ENCODE data around the gene TECPR1.

The TECPR1 gene

DNA sequence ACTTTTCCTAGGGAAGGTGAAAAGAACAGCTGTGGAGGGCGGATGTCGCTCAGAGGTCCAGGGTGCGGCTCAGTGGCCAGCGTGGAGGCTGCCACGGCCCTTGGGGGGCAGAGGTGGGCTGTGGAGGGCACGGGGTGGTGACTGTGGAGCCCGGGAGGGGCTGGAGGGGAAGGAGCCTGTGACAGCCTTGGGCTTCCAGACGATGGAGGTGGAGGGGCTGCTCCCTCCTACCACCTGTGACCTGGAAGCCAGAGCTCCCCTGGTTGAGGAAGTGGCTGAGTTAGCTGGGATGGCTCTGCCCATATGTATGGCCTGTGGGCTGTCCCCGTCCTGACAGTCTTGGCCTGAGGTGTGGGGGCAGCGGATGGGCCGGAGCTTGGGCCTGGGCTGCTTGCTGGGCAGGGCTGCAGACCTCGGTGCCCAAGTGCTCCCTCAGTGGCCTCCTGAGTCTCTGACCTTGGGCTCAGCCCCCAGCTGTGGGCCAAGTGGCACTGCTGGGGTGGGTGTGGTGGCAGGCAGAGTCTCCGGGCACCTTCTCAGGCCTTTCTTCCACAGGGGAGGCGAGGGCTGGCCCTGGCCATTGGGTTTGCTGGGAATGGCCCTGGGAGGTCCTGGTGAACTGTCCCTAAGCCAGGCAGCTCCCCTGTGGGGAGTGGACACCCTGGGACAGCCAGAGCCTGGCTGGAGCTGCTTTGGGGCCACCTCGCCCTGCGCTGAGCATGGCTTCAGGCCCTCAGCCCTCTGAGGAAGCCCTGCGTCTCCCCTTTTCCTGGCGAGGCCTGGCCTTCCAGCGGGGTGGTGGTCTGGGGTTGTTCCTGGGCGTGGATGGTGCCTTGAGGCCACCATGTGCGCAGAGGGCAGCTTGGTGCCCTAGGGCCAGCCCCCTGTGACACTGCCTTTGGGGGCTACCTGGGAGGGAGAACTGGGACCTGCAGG, 33.4 kb upstream of the TECPR1 start:
- no peaks in the 10 kb centered on the region for H3K9me3 ChIP-seq (ENCODE audit: low read length)
- H3F3A ChIP-seq (ENCODE audit: insufficient read depth, low read length) = no peaks in the 10 kb centered on the region
- H3K4me1 ChIP-seq (ENCODE audit: insufficient read depth, low read length, severe bottlenecking) = peaks cover 17% of the 10 kb centered on the region
- no peak overlapping the region for H2AFZ ChIP-seq (ENCODE audit: low read length)
- peaks cover 6% of the 10 kb centered on the region; the same call in 1 of the 2 replicates for H3K36me3 ChIP-seq (ENCODE audit: insufficient read depth, low read length)
- H3K4me3 ChIP-seq (ENCODE audit: low read depth, low read length, poor library complexity, severe bottlenecking) = no peak overlapping the region
- no peaks in the 10 kb centered on the region for H4K20me1 ChIP-seq (ENCODE audit: insufficient read depth, low read length)
- no peak overlapping the region for H3K27ac ChIP-seq (ENCODE audit: low read depth, low read length, poor library complexity, severe bottlenecking)
- no peak for TF ChIP-seq EZH2 (IDR thresholded peaks at IDR 0.05; ENCODE audit: borderline replicate concordance, low read length)
- TF ChIP-seq, protein P1, sequence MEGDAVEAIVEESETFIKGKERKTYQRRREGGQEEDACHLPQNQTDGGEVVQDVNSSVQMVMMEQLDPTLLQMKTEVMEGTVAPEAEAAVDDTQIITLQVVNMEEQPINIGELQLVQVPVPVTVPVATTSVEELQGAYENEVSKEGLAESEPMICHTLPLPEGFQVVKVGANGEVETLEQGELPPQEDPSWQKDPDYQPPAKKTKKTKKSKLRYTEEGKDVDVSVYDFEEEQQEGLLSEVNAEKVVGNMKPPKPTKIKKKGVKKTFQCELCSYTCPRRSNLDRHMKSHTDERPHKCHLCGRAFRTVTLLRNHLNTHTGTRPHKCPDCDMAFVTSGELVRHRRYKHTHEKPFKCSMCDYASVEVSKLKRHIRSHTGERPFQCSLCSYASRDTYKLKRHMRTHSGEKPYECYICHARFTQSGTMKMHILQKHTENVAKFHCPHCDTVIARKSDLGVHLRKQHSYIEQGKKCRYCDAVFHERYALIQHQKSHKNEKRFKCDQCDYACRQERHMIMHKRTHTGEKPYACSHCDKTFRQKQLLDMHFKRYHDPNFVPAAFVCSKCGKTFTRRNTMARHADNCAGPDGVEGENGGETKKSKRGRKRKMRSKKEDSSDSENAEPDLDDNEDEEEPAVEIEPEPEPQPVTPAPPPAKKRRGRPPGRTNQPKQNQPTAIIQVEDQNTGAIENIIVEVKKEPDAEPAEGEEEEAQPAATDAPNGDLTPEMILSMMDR (IDR thresholded peaks at IDR 0.05; ENCODE audit: low read length) = no peak
- H3K27me3 ChIP-seq (ENCODE audit: insufficient read depth, low read length) = no peaks in the 10 kb centered on the region
- no peaks in the 10 kb centered on the region for H3K9me2 ChIP-seq (ENCODE audit: low read depth, low read length)
- H3K9ac ChIP-seq (ENCODE audit: low read length) = no peak overlapping the region
- H3K79me2 ChIP-seq (ENCODE audit: insufficient read depth, low read length) = no peaks in the 10 kb centered on the region
- no peak overlapping the region for H3K4me2 ChIP-seq (ENCODE audit: low read length)

DNA sequence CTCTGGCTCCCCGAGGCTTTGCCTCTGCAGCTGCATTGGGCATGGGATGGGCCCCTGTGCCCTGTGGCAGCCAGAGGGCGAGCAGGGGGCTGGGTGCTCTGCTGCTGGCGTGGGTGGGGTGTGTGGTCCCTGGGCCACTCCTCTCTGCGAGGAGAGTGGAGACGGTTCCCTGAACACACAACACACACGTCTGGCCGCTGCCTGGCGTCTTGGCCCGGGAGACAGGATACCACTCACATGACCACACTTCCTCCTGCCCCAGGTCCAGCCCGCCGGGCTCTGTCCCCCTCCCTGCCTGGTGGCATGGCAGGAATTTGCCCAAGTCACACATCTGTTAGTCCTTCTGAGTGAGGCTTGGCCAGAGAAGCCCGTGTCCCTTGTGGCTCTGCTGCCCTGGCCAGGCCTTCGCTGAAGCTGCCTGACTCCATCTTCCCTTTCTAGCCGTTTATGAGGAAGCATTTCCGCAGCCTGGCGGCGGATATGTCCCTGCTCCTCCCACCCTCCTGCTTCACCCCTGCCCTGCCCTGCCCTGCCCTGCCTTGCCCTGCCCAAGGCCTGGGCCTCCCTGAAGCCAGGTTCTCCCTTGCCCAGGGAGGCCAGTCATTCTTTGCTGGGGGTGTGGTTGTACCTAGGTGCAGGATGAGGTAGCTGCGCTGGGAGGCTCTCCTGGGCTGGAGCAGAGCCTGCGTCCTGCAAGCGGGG, 32.5 kb upstream of the TECPR1 start:
- H3K9me3 ChIP-seq (ENCODE audit: low read length) = no peaks in the 10 kb centered on the region
- no peak overlapping the region for H3K4me2 ChIP-seq (ENCODE audit: low read length)
- no peaks in the 10 kb centered on the region for H3K9me2 ChIP-seq (ENCODE audit: low read depth, low read length)
- no peak for TF ChIP-seq EZH2 (IDR thresholded peaks at IDR 0.05; ENCODE audit: borderline replicate concordance, low read length)
- TF ChIP-seq, protein P1 (IDR thresholded peaks at IDR 0.05; ENCODE audit: low read length) = no peak
- H3K4me3 ChIP-seq (ENCODE audit: low read depth, low read length, poor library complexity, severe bottlenecking) = no peak overlapping the region
- H3F3A ChIP-seq (ENCODE audit: insufficient read depth, low read length) = no peaks in the 10 kb centered on the region
- H3K27ac ChIP-seq (ENCODE audit: low read depth, low read length, poor library complexity, severe bottlenecking) = no peak overlapping the region
- H3K27me3 ChIP-seq (ENCODE audit: insufficient read depth, low read length) = no peaks in the 10 kb centered on the region
- no peaks in the 10 kb centered on the region for H4K20me1 ChIP-seq (ENCODE audit: insufficient read depth, low read length)
- H2AFZ ChIP-seq (ENCODE audit: low read length) = no peak overlapping the region
- H3K4me1 ChIP-seq (ENCODE audit: insufficient read depth, low read length, severe bottlenecking) = peaks cover 20% of the 10 kb centered on the region
- peaks cover 6% of the 10 kb centered on the region; the same call in 1 of the 2 replicates for H3K36me3 ChIP-seq (ENCODE audit: insufficient read depth, low read length)
- no peak overlapping the region for H3K9ac ChIP-seq (ENCODE audit: low read length)
- H3K79me2 ChIP-seq (ENCODE audit: insufficient read depth, low read length) = no peaks in the 10 kb centered on the region

DNA sequence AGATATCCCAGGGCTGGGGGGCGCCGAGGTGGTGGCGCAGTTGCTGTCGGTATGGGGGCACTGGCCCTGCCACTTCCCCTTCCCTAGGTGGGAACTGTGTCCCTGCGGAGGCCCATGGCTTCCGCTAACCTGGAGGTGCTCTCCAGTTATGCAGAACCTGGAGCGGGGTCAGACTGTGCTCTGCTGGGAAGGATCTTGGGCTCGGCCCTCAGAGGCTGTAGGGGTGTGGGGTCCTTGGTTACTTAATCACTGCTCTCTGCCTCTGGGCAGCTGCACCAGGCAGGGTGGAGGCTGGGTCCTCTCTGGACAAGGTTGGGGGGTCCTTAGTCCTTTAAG, 31.8 kb upstream of the TECPR1 start:
- no peaks in the 10 kb centered on the region for H3K27me3 ChIP-seq (ENCODE audit: insufficient read depth, low read length)
- H3K4me1 ChIP-seq (ENCODE audit: insufficient read depth, low read length, severe bottlenecking) = peaks cover 20% of the 10 kb centered on the region
- H2AFZ ChIP-seq (ENCODE audit: low read length) = no peak overlapping the region
- H3K4me3 ChIP-seq (ENCODE audit: low read depth, low read length, poor library complexity, severe bottlenecking) = no peak overlapping the region
- H4K20me1 ChIP-seq (ENCODE audit: insufficient read depth, low read length) = no peaks in the 10 kb centered on the region
- H3K79me2 ChIP-seq (ENCODE audit: insufficient read depth, low read length) = no peaks in the 10 kb centered on the region
- TF ChIP-seq, protein P1 (IDR thresholded peaks at IDR 0.05; ENCODE audit: low read length) = no peak
- TF ChIP-seq EZH2 (IDR thresholded peaks at IDR 0.05; ENCODE audit: borderline replicate concordance, low read length) = no peak
- no peak overlapping the region for H3K27ac ChIP-seq (ENCODE audit: low read depth, low read length, poor library complexity, severe bottlenecking)
- no peak overlapping the region for H3K4me2 ChIP-seq (ENCODE audit: low read length)
- no peaks in the 10 kb centered on the region for H3K9me3 ChIP-seq (ENCODE audit: low read length)
- no peaks in the 10 kb centered on the region for H3F3A ChIP-seq (ENCODE audit: insufficient read depth, low read length)
- H3K36me3 ChIP-seq (ENCODE audit: insufficient read depth, low read length) = peaks cover 6% of the 10 kb centered on the region; the same call in 1 of the 2 replicates
- H3K9me2 ChIP-seq (ENCODE audit: low read depth, low read length) = no peaks in the 10 kb centered on the region
- no peak overlapping the region for H3K9ac ChIP-seq (ENCODE audit: low read length)
